PFSK-1 (cell line): Measurements from ENCODE around the gene FOXG1. TPM values are rescaled to one million over a fixed set of nuclear protein-coding genes. Genes with fewer than 3 reads are reported as not detected.

Experiments used
- FOXP2 ChIP-seq: optimal IDR thresholded peaks from 2 replicates; pipeline ENCODE3; 2011; ENCODE audit warnings: borderline replicate concordance, control low read depth, inconsistent platforms; ENCODE audit not compliant: insufficient read depth; ENCODE audit errors: extremely low read length, extremely low read depth
- POLR2AphosphoS5 ChIP-seq: IDR thresholded peaks from 2 replicates; pipeline ENCODE4 v1.6.1; 2012; ENCODE audit warnings: low read depth, mild to moderate bottlenecking, control low read depth, low read length, moderate library complexity
- SIN3A ChIP-seq: IDR thresholded peaks from 2 replicates; pipeline ENCODE4 v1.6.1; 2012; ENCODE audit warnings: mild to moderate bottlenecking, low read length, moderate library complexity, borderline replicate concordance; ENCODE audit not compliant: insufficient read depth
- TAF1 ChIP-seq: IDR thresholded peaks from 2 replicates; pipeline ENCODE4 v1.6.1; 2012; ENCODE audit warnings: low read length, control low read depth, borderline replicate concordance; ENCODE audit not compliant: insufficient read depth
- polyA plus RNA-seq: library from polyadenylated mRNA; unstranded; fragments of >200 nt; gene quantifications from one replicate; pipeline ENCODE4 v1.2.1, GENCODE V29; 2012; ENCODE audit warnings: low read depth, missing spikeins; ENCODE audit not compliant: insufficient read length
- TF ChIP-seq, protein P1 (sequence below), 2 experiments: IDR thresholded peaks; 2 replicates each; pipeline versions ENCODE4 v1.6.1 to v1.8.0; 2011 to 2012; ENCODE audit warnings: low read depth in 2 of 2, low read length in 2 of 2, control low read depth in 1 of 2, inconsistent platforms in 1 of 2, mild to moderate bottlenecking in 1 of 2, moderate library complexity in 1 of 2; ENCODE audit not compliant: insufficient read depth in 1 of 2

Gene FOXG1
- polyA plus RNA-seq: not detected

DNA sequence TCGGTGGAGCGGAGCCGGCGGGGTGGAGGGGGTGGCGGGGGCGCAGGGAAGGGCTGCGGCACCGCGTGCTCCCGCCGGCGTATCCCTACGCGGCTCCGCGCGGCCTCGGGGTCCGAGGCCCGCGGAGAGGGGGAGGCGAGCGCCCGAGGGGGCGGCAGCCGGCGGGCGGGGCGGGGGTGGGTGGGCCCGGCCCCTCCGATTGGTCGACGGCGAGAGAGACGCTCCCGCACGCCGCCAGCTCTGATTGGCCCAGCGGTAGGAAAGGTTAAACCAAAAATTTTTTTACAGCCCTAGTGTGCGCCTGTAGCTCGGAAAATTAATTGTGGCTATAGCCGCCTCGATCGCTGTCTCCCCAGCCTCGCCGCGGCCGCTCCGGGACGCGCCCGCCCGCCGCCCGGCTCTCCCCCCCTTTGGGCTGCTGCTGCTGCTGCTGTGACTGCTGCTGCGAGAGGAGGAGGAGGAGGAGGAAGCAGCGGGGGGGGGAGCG is at the start of gene FOXG1:
TSS of gene FOXG1 (plus strand) at position 319 of the 487 bp plus-strand sequence. CDS start 493 bp downstream, outside the sequence.
- TF ChIP-seq SIN3A (no peak), POLR2AphosphoS5 (no peak)

DNA sequence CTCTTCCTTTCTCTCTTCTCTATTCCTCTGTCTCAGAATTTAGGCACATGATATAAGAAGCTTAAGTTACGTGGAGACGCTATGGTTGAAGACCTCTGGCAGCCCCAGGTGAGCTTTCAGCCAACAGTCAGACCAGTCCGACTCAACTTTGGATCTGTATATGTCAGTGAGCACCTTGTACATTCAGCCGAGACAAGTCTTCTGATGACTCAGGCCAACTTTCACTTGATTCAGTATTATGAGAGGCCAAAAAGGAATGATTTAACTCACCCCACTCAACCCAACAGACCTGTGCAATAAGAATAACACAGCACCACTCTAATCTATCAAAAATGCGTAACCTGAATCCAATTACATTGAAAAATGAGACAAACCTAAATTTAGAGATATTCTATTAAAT is 47.5 kb upstream of the FOXG1 start:
- TF ChIP-seq SIN3A: no peak
- no peak for TF ChIP-seq TAF1
- TF ChIP-seq, protein P1, sequence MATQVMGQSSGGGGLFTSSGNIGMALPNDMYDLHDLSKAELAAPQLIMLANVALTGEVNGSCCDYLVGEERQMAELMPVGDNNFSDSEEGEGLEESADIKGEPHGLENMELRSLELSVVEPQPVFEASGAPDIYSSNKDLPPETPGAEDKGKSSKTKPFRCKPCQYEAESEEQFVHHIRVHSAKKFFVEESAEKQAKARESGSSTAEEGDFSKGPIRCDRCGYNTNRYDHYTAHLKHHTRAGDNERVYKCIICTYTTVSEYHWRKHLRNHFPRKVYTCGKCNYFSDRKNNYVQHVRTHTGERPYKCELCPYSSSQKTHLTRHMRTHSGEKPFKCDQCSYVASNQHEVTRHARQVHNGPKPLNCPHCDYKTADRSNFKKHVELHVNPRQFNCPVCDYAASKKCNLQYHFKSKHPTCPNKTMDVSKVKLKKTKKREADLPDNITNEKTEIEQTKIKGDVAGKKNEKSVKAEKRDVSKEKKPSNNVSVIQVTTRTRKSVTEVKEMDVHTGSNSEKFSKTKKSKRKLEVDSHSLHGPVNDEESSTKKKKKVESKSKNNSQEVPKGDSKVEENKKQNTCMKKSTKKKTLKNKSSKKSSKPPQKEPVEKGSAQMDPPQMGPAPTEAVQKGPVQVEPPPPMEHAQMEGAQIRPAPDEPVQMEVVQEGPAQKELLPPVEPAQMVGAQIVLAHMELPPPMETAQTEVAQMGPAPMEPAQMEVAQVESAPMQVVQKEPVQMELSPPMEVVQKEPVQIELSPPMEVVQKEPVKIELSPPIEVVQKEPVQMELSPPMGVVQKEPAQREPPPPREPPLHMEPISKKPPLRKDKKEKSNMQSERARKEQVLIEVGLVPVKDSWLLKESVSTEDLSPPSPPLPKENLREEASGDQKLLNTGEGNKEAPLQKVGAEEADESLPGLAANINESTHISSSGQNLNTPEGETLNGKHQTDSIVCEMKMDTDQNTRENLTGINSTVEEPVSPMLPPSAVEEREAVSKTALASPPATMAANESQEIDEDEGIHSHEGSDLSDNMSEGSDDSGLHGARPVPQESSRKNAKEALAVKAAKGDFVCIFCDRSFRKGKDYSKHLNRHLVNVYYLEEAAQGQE (IDR thresholded peaks at IDR 0.05; ENCODE audit: insufficient read depth in 1 of 2, low read depth in 2 of 2, low read length in 2 of 2): no peak
- TF ChIP-seq FOXP2: no peak
- TF ChIP-seq POLR2AphosphoS5: no peak

DNA sequence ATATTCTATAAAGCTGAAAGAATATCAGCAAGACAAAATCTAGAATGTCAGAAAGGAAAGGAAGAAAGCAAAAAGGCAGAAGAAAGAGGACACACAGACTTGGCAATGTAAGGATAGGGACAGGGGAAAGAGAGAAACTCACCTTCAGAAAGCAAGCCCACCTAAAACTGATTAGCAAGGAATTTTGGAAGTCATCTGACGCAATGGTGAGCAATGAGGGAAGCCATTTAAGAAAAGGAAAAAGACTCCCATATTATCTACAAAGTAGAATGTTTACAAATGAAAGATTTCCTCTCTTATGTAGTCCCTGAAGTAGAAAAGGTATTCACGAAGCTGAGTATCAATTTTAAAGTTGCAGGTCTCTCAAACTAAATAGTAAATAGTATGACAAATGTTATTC is 35.2 kb upstream of the FOXG1 start:
- TF ChIP-seq POLR2AphosphoS5: no peak
- no peak for TF ChIP-seq SIN3A
- no peak for TF ChIP-seq TAF1
- TF ChIP-seq, protein P1 (IDR thresholded peaks at IDR 0.05; ENCODE audit: insufficient read depth in 1 of 2, low read depth in 2 of 2, low read length in 2 of 2): no peak
- no peak for TF ChIP-seq FOXP2

DNA sequence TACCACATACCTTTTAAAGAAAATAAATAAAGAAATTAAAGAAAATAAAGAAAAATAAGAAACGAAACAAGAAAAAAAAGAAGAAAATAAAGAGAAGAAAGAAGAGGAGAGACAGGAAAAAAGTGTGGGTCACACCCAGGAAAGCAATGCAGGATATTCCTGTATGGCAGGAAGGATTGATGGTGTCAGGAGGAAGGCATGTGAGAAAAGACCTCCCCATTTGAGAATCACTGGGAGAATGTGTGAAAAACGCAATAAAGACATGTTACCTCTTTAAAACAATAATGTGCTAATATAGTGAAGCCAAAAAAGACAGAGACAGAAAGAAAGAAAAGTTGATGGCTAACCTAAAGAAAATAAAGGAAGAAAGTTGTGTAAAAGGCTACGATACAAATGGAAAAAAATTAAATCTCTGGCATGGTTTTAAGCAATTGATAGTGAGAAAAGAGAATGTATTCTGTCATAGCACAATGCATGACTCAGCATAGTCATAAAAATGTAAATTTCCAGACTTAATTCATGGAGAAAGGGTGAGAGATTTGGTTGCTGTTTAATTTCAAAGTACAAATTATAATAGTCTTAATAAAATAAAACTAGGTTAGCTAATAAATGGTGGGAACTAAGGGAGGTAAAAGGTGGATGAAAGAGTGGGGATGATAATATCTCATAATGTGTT is 24.3 kb upstream of the FOXG1 start:
- no peak for TF ChIP-seq SIN3A
- no peak for TF ChIP-seq FOXP2
- TF ChIP-seq, protein P1 (IDR thresholded peaks at IDR 0.05; ENCODE audit: insufficient read depth in 1 of 2, low read depth in 2 of 2, low read length in 2 of 2): no peak
- no peak for TF ChIP-seq TAF1
- TF ChIP-seq POLR2AphosphoS5: no peak

DNA sequence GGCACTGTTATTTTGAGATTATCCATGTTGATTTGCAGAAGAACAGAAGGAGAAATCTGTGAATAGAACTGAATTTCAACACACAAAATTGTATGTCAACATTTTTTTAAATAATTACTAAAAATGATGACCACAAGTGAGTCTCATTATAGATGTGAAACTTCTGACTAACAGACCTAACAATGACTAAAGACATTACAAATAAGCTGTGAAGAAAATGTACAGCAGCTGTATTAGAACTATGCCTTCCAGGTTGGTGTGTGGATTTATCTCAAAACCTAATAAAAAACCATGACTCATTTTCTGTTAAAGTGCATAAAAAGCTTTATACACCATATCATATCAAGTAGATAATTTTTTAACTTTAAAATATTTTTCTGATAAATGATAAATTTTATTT is 22.5 kb upstream of the FOXG1 start:
- TF ChIP-seq FOXP2: no peak
- TF ChIP-seq SIN3A: no peak
- TF ChIP-seq, protein P1 (IDR thresholded peaks at IDR 0.05; ENCODE audit: insufficient read depth in 1 of 2, low read depth in 2 of 2, low read length in 2 of 2): no peak
- no peak for TF ChIP-seq TAF1
- no peak for TF ChIP-seq POLR2AphosphoS5
